ENCODE data around the gene ARHGEF7.

ARHGEF7 gene

GRCh38 chr13:111093136-111093535 is 22.0 kb upstream of the ARHGEF7 start:
- no peak for DNase-seq (ENCODE audit: extremely low read depth, low read depth)
- no peak for TF ChIP-seq CTCF (IDR thresholded peaks at IDR 0.05; ENCODE audit: low read depth, low read length)

GRCh38 chr13:111093634-111094033 is 21.5 kb upstream of the ARHGEF7 start:
- no peak for DNase-seq (ENCODE audit: extremely low read depth, low read depth)

GRCh38 chr13:111095031-111095840 is 19.9 kb upstream of the ARHGEF7 start:
- no peak for TF ChIP-seq CTCF (IDR thresholded peaks at IDR 0.05; ENCODE audit: low read depth, low read length)
- no peak for DNase-seq (ENCODE audit: extremely low read depth, low read depth)

More at GRCh38 chr13:111093634-111094033, 21.5 kb upstream of the ARHGEF7 start:
- no peak for TF ChIP-seq CTCF (IDR thresholded peaks at IDR 0.05; ENCODE audit: low read depth, low read length)

GRCh38 chr13:111095911-111096501 is 19.1 kb upstream of the ARHGEF7 start:
- DNase-seq (ENCODE audit: extremely low read depth, low read depth) = no peak
- TF ChIP-seq CTCF (IDR thresholded peaks at IDR 0.05; ENCODE audit: low read depth, low read length) = no peak

- no peak for TF ChIP-seq CTCF (IDR thresholded peaks at IDR 0.05; ENCODE audit: low read depth, low read length)
- no peak for DNase-seq (ENCODE audit: extremely low read depth, low read depth)
Measured at GRCh38 chr13:111099290-111099689, 15.8 kb upstream of the ARHGEF7 start.

- no peak for DNase-seq (ENCODE audit: extremely low read depth, low read depth)
- no peak for TF ChIP-seq CTCF (IDR thresholded peaks at IDR 0.05; ENCODE audit: low read depth, low read length)
Measured at GRCh38 chr13:111110054-111110453, 5.1 kb upstream of the ARHGEF7 start.

- no peak for DNase-seq (ENCODE audit: extremely low read depth, low read depth)
- TF ChIP-seq CTCF (IDR thresholded peaks at IDR 0.05; ENCODE audit: low read depth, low read length) = no peak
Measured at GRCh38 chr13:111111376-111111937, 3.7 kb upstream of the ARHGEF7 start.

Data from AG09319 (cell line).